Heart left ventricle (tissue), 16 donors: ENCODE results near the gene UNKL. TPM values are rescaled to one million over a fixed set of nuclear protein-coding genes. Genes with fewer than 3 reads are reported as not detected.
A peak's percentile ranks its signal among the peaks of the same experiment; 100 is the strongest.

Source experiments
- ATAC-seq, 4 donors: fragments of 200-7000 bp; cut with Tn5 transposase; one replicate each; pipeline ENCODE4 v1.9.1; 2020 to 2022; ENCODE audit warnings: moderate library complexity in 4 of 4, mild to moderate bottlenecking in 3 of 4, moderate number of reproducible peaks in 1 of 4
- DNase-seq, 5 donors: peaks; one replicate each; pipeline ENCODE4 v3.0.0-alpha.2; 2020
- H3K27ac ChIP-seq, 12 donors: fragments of 200-600 bp; sonication (generic) in 4 of 12; one replicate each; pipeline versions ENCODE4 v1.5.0 to v1.8.0; 2016 to 2022; ENCODE audit warnings: mild to moderate bottlenecking in 2 of 12
- H3K27me3 ChIP-seq, 9 donors: fragments of 200-600 bp; sonication (generic) in 2 of 9; one replicate each; pipeline versions ENCODE4 v1.5.1 to v1.8.0; 2016 to 2022; ENCODE audit warnings: mild to moderate bottlenecking in 3 of 9
- H3K36me3 ChIP-seq, 9 donors: fragments of 200-600 bp; sonication (generic) in 2 of 9; one replicate each; pipeline versions ENCODE4 v1.5.0 to v1.8.0; 2018 to 2022; ENCODE audit warnings: mild to moderate bottlenecking in 2 of 9
- H3K4me1 ChIP-seq, 12 donors: fragments of 200-600 bp; sonication (generic) in 4 of 12; one replicate each; pipeline versions ENCODE4 v1.5.0 to v1.8.0; 2016 to 2022; ENCODE audit warnings: mild to moderate bottlenecking in 3 of 12
- H3K4me3 ChIP-seq, 12 donors: fragments of 200-600 bp; sonication (generic) in 4 of 12; one replicate each; pipeline versions ENCODE4 v1.5.0 to v1.8.0; 2017 to 2022; ENCODE audit warnings: mild to moderate bottlenecking in 9 of 12, moderate library complexity in 4 of 12
- H3K9me3 ChIP-seq, 12 donors: fragments of 200-600 bp; sonication (generic) in 4 of 12; one replicate each; pipeline versions ENCODE4 v1.5.0 to v1.8.0; 2016 to 2022; ENCODE audit warnings: mild to moderate bottlenecking in 1 of 12
- POLR2A ChIP-seq, 2 donors: fragments of 450-650 bp; IDR thresholded peaks; one replicate each; pipeline ENCODE4 v1.6.1; 2017; ENCODE audit warnings: antibody characterized with exemption in 2 of 2, mild to moderate bottlenecking in 2 of 2, moderate library complexity in 2 of 2
- WGBS, 4 donors: extraction: QIAGEN DNeasy Blood & Tissue Kit in 2 of 4; methylation state at CpG; one replicate each; pipeline versions ENCODE4 v1.1.5 to v1.1.7; 2013 to 2018; 5-methylcytosine and 5-hydroxymethylcytosine counted together
- intact Hi-C, 10 donors: fragments of 100-400 bp; cut with DNase I; formaldehyde crosslinking; loops; one replicate each; pipeline versions ENCODE4 v1.11.1 to v1.14.2; 2022
- polyA plus RNA-seq, 2 donors: library from polyadenylated mRNA; stranded (reverse); fragments of 200-250 nt; gene quantifications; one replicate each; pipeline ENCODE4 v1.2.3, GENCODE V29; 2013
- total RNA-seq, 9 donors: library from RNA; depleted of rRNA in 2 of 9; stranded (reverse); fragments of >200 nt in 2 of 9; fragmentation: NEBNext Ultra II Directional in 3 of 9; extraction: Animal tissue kit (Norgen Biotek cat#: 25700) in 3 of 9; gene quantifications; one replicate each; pipeline versions ENCODE4 v1.1.0 to v1.2.4, GENCODE V29; 2016 to 2023
- TF ChIP-seq, protein P1 (sequence below), 12 donors: fragments of 200-600 bp; sonication (generic) in 4 of 12; IDR thresholded peaks; one replicate each; pipeline versions ENCODE4 v1.5.0 to v1.8.0; 2018 to 2022; ENCODE audit warnings: antibody characterized with exemption in 12 of 12, mild to moderate bottlenecking in 5 of 12
- donor health status: ischemic (EF 13 %, LVEDD 7.1; RV severe dilation, severe dysfunction).
- donor health status: healthy with polysubstance abuse.
- donor health status: DM: no; HTN: yes; CAD: no.
- donor health status: DM: no; HTN: no; CAD: no.
- donor health status: ischemic (EF 25% LVEDD 6.9; RV normal size, moderate dysfunction).
- donor health status: ischemic (EF 25% LVEDD 5.7; RV mildly dilated, moderate dysfunction).
- donor health status: healthy.
- donor health status: DM: yes; HTN: yes; CAD: no.
- donor health status: ischemic (EF 35%, LVEDD 5.7; RV mildly dilated, moderate dysfunction).
- donor health status: nonischemic (EF 11% LVEDD 7.7; RV severe dilation, severe dysfunction).
- donor health status: DM: yes; HTN: yes; CAD: no.
- donor health status: PGD.
- donor health status: ischemic (EF 29% LVEDD 5.4; RV normal size, mild dysfunction).
- donor health status: nonischemic (EF 23%, LVEDD 6.1; RV moderate dilation, normal function).

Gene UNKL
- total and polyA plus RNA-seq, 11 donors, result 4.3 to 18.3 (median 9.2) TPM

DNA sequence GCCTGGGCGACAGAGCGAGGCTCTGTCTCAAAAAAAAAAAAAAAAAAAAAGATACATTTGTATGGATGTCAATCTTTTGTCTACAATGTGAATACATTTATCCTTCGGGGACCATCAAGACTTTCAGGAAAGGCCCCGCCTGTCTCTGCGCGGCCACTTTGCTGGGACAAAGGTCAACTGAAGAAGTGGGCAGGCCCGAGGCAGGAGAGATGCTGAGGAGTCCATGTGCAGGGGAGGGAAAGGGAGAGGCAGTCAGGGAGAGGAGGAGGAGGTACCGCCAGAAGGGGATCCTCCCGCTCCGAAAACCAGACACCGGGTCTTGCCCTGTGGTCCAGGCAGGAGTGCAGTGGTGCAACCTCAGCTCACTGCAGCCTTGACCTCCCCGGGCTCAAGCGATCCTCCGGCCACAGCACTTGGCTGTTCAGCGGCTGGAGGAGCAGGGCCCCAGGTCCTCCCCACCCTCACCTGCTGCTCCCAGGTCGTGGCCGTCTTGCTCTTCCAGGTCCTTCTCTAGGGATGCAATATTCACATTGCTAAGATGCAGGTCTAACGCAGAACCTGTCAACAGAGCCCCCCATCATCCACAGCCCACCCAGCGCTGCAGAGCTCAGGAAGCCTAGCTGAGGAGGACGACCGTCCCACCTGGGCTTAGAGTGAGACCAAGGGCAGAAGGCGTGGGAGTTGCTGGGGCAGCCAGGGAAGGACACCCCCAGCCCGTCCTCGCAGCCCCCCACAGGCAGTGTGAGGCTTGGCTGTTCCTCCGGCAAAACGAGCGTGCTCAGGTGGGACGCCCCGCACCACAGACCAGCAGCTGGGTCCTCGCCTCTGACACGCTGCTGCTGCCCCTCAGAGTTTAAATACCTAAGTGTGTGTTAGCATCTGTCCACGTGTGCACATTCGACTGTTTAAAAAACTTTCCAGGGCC, 43.2 kb downstream of the UNKL start:
- ATAC-seq, result peak in 1 of 4 donors; percentile 12
- no peak overlapping the region for H3K27ac ChIP-seq
- no peaks in the 10 kb centered on the region for H3K4me1 ChIP-seq
- intact Hi-C loops, result no loop called here
- no peak for DNase-seq
- no peaks in the 10 kb centered on the region for H3K9me3 ChIP-seq
- no peaks in the 10 kb centered on the region for H3K27me3 ChIP-seq
- H3K4me3 ChIP-seq, result no peak overlapping the region
- WGBS, 4 donors, result 87 to 92% (median 90%) methylated on average over 30 to 33 of the region's 33 CpGs
- H3K36me3 ChIP-seq, result peaks cover 0 to 58% (median 39%) of the 10 kb centered on the region in 9 donors
- TF ChIP-seq POLR2A (IDR thresholded peaks at IDR 0.05), result no peak
- TF ChIP-seq, protein P1, sequence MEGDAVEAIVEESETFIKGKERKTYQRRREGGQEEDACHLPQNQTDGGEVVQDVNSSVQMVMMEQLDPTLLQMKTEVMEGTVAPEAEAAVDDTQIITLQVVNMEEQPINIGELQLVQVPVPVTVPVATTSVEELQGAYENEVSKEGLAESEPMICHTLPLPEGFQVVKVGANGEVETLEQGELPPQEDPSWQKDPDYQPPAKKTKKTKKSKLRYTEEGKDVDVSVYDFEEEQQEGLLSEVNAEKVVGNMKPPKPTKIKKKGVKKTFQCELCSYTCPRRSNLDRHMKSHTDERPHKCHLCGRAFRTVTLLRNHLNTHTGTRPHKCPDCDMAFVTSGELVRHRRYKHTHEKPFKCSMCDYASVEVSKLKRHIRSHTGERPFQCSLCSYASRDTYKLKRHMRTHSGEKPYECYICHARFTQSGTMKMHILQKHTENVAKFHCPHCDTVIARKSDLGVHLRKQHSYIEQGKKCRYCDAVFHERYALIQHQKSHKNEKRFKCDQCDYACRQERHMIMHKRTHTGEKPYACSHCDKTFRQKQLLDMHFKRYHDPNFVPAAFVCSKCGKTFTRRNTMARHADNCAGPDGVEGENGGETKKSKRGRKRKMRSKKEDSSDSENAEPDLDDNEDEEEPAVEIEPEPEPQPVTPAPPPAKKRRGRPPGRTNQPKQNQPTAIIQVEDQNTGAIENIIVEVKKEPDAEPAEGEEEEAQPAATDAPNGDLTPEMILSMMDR (IDR thresholded peaks at IDR 0.05), result no peak

DNA sequence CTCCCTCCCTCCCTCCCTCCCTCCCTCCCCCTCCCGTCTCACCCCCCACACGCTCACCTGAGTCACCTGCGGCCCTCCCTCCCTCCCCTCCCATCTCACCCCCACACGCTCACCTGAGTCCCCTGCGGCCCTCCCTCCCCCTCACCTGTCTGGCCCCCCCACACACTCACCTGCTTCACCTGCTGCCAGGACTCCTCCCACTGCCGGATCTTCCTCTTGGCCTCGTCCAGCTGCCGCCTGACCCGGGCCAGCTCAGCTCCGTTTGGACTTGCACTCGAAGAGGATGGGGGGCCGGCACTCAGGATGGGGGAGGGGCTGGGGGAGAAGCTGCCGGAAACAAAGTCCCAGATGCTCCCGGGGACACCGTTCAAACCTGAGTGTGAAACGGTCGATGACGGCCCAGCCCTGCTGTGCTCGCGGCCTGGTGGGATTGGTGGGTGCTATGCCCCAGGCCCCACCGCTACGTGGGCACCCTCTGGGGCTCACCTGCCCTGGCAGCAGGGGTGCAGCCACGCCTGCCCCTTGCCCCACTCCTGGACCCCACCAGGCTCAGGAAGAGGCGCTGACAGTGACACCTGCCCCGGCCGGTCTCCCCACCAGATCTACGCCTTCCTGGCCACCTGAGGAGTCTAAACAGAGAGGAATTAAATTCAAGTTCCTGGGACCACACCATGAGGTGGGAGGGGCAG, 46.9 kb downstream of the UNKL start:
- no peak for DNase-seq
- intact Hi-C loops, result no loop called here
- Histone ChIP-seq H3K9me3 (no peaks in the 10 kb centered on the region), H3K36me3 (peaks cover 0 to 80% (median 67%) of the 10 kb centered on the region in 9 donors), H3K27ac (no peak overlapping the region), H3K4me3 (no peak overlapping the region), H3K27me3 (no peaks in the 10 kb centered on the region), H3K4me1 (no peaks in the 10 kb centered on the region)
- ATAC-seq, result no peak
- TF ChIP-seq, protein P1 (IDR thresholded peaks at IDR 0.05), result no peak
- TF ChIP-seq POLR2A (IDR thresholded peaks at IDR 0.05), result no peak
- 84 to 90% (median 87%) methylated on average over 4 to 27 of the region's 27 CpGs for WGBS, 4 donors

DNA sequence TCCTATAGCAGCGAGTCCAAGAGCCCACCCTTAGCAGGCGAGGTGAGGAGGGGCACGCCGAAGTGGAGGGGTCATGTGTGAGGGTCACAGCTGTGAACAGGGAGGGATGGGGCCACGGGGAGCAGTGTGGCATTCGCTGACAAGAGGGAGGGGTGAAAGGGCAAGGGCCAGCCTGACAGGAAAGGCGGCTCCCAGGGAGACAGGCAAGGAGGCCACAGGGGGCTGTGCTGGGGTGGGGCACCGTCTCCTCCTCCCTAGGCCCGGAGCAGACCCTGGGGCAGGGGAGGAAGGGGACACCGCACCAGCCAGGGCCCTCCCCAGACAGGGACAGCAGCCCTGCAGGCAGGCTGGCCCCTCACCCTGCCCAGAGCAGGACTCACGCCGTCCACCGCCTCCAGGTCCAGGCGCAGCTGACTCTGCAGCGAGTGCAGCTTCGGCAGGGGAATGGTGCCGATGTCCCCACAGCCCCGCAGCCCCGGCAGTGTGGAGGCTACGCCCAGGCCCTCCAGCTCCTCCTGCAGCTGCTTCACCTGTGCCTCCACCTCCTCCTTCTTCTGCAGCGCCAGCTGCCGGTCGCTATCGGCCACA, 47.7 kb downstream of the UNKL start:
- Histone ChIP-seq H3K27me3 (no peaks in the 10 kb centered on the region), H3K27ac (no peak overlapping the region), H3K4me1 (no peaks in the 10 kb centered on the region), H3K36me3 (peaks cover 0 to 89% (median 75%) of the 10 kb centered on the region in 9 donors), H3K9me3 (no peaks in the 10 kb centered on the region), H3K4me3 (no peak overlapping the region)
- ATAC-seq (no peak), DNase-seq (no peak)
- no peak for TF ChIP-seq POLR2A (IDR thresholded peaks at IDR 0.05)
- TF ChIP-seq, protein P1 (IDR thresholded peaks at IDR 0.05), result no peak
- intact Hi-C loops, result no loop called here
- 85 to 89% (median 87%) methylated on average over 17 to 24 of the region's 24 CpGs for WGBS, 4 donors
